Fibroblast of lung (primary cell): ENCODE data around the gene NPR2. TPM values are rescaled to one million over a fixed set of nuclear protein-coding genes. Genes with fewer than 3 reads are reported as not detected.

Experiments
- DNase-seq, 2 donors: peaks; one replicate each; pipeline versions ENCODE4 v3.0.0 to v3.0.0-alpha.2; 2010; ENCODE audit warnings: low read depth in 2 of 2
- H2AFZ ChIP-seq: 2 replicates; pipeline ENCODE4 v1.5.1; 2012; ENCODE audit warnings: low read length, control low read depth, inconsistent platforms
- H3K27ac ChIP-seq: 2 replicates; pipeline ENCODE4 v1.5.1; 2011; ENCODE audit warnings: low read length, control low read depth; ENCODE audit not compliant: insufficient read depth
- H3K27me3 ChIP-seq: 2 replicates; pipeline ENCODE4 v1.5.1; 2011; ENCODE audit warnings: mild to moderate bottlenecking, low read length; ENCODE audit not compliant: control insufficient read depth, insufficient read depth
- H3K36me3 ChIP-seq: 2 replicates; pipeline ENCODE4 v1.5.1; 2011; ENCODE audit warnings: low read length; ENCODE audit not compliant: control insufficient read depth, insufficient read depth
- H3K4me1 ChIP-seq: 2 replicates; pipeline ENCODE4 v1.5.1; 2011; ENCODE audit warnings: low read length; ENCODE audit not compliant: control insufficient read depth, insufficient read depth; ENCODE audit errors: extremely low read depth
- H3K4me2 ChIP-seq: 2 replicates; pipeline ENCODE4 v1.5.1; 2011; ENCODE audit warnings: low read length, control low read depth; ENCODE audit not compliant: insufficient read depth; ENCODE audit errors: extremely low read depth
- H3K4me3 ChIP-seq, 4 experiments: fragments of 200-600 bp in 1 of 4; sonication (generic) in 1 of 4; replicated peaks in 1 of 4; 2 replicates each; pipeline ENCODE4 v1.5.1; 2011 to 2016; ENCODE audit warnings: low read length in 4 of 4, low read depth in 3 of 4, mild to moderate bottlenecking in 3 of 4, control low read depth in 2 of 4, inconsistent platforms in 1 of 4, mixed read lengths in 1 of 4; ENCODE audit not compliant: insufficient read depth in 1 of 4; ENCODE audit errors: control extremely low read depth in 1 of 4
- H3K79me2 ChIP-seq: 2 replicates; pipeline ENCODE4 v1.5.1; 2012; ENCODE audit warnings: mild to moderate bottlenecking, low read length, inconsistent platforms; ENCODE audit not compliant: control insufficient read depth, insufficient read depth
- H3K9ac ChIP-seq: 2 replicates; pipeline ENCODE4 v1.5.1; 2011; ENCODE audit warnings: mild to moderate bottlenecking, low read length, control low read depth; ENCODE audit not compliant: insufficient read depth
- H3K9me3 ChIP-seq: 2 replicates; pipeline ENCODE4 v1.5.1; 2012; ENCODE audit warnings: low read depth, low read length; ENCODE audit not compliant: control insufficient read depth, insufficient read depth
- H4K20me1 ChIP-seq: 2 replicates; pipeline ENCODE4 v1.5.1; 2011; ENCODE audit warnings: low read length; ENCODE audit not compliant: control insufficient read depth, insufficient read depth; ENCODE audit errors: extremely low read depth
- CTCF ChIP-seq, 2 donors: IDR thresholded peaks in 1 of 2; conservative IDR thresholded peaks in 1 of 2; 1 replicate in 1 of 2; 2 replicates in 1 of 2; pipeline ENCODE4 v1.5.1; 2011 to 2012; ENCODE audit warnings: low read length in 2 of 2, control low read depth in 1 of 2, inconsistent platforms in 1 of 2, low read depth in 1 of 2, mild to moderate bottlenecking in 1 of 2
- EZH2 ChIP-seq: IDR thresholded peaks from 2 replicates; pipeline ENCODE4 v1.5.1; 2012; ENCODE audit warnings: low read length, control low read depth, mild to moderate bottlenecking; ENCODE audit errors: missing control alignments
- polyA plus RNA-seq, 2 donors: library from polyadenylated mRNA; depleted of rRNA in 1 of 2; stranded (reverse) in 1 of 2; unstranded in 1 of 2; fragments of >200 nt; gene quantifications; 2 replicates each; pipeline ENCODE4 v1.2.1, GENCODE V29; 2011 to 2012; ENCODE audit warnings: missing spikeins in 1 of 2
- total RNA-seq: library from RNA; depleted of rRNA; stranded (reverse); fragments of >200 nt; gene quantifications from 2 replicates; pipeline ENCODE4 v1.2.1, GENCODE V29; 2014

Gene NPR2
- total and polyA plus RNA-seq, 2 donors (not counting 1 experiment from before 2014, with no cell fraction given), result 26.3 to 47.4 TPM

- H2AFZ ChIP-seq, result no peak overlapping the region
- no peak overlapping the region for H3K4me3 ChIP-seq
- no peak overlapping the region for H3K4me2 ChIP-seq
- no peak for TF ChIP-seq CTCF (conservative IDR thresholded peaks at IDR 0.05 in 1 of 2, IDR thresholded peaks at IDR 0.05 in 1 of 2; ENCODE audit: low read depth in 1 of 2, low read length in 2 of 2)
- no peak for TF ChIP-seq EZH2
- no peak overlapping the region for H3K27ac ChIP-seq
- no peaks in the 10 kb centered on the region for H4K20me1 ChIP-seq
- no peaks in the 10 kb centered on the region for H3K79me2 ChIP-seq
- peak; percentile 56 to 63 for DNase-seq
- H3K9ac ChIP-seq, result no peak overlapping the region
- no peaks in the 10 kb centered on the region for H3K27me3 ChIP-seq
- no peaks in the 10 kb centered on the region for H3K36me3 ChIP-seq
- H3K9me3 ChIP-seq, result no peaks in the 10 kb centered on the region
- peaks cover 5% of the 10 kb centered on the region for H3K4me1 ChIP-seq
These were observed 36.1 kb downstream of the NPR2 start for GRCh38 chr9:35827486-35827885.

GRCh38 chr9:35828716-35829083 is 37.3 kb downstream of the NPR2 start, which contains the start of gene FAM221B:
Gene FAM221B (minus strand): TSS chr9:35828732. CDS start chr9:35826161, 2,571 bp downstream.
- peak within 1 kb of the TSS; percentile 73 for H3K27ac ChIP-seq
- DNase-seq, result no peak

GRCh38 chr9:35829084-35829763 is 37.8 kb downstream of the NPR2 start, which contains the start of gene TMEM8B:
Gene TMEM8B (plus strand): TSS chr9:35829228. CDS start chr9:35829448, 220 bp downstream.
- H2AFZ ChIP-seq, result peak within 1 kb of the TSS; percentile 99
- TF ChIP-seq CTCF (conservative IDR thresholded peaks at IDR 0.05 in 1 of 2, IDR thresholded peaks at IDR 0.05 in 1 of 2; ENCODE audit: low read depth in 1 of 2, low read length in 2 of 2), result no peak
- TF ChIP-seq EZH2, result no peak
- peak; percentile 89 to 90 for DNase-seq

More at GRCh38 chr9:35828716-35829083, 37.3 kb downstream of the NPR2 start, which contains the start of gene FAM221B:
- H3K9me3 ChIP-seq, result no peaks in the 10 kb centered on the region
- no peaks in the 10 kb centered on the region for H3K27me3 ChIP-seq
- peak within 1 kb of the TSS; percentile 99 for H2AFZ ChIP-seq
- peaks cover 5% of the 10 kb centered on the region for H3K4me1 ChIP-seq
- H3K79me2 ChIP-seq, result no peaks in the 10 kb centered on the region
- H3K4me3 ChIP-seq, result peak within 1 kb of the TSS; percentile 74 to 82 (median 78)
- TF ChIP-seq EZH2 (no peak), CTCF (conservative IDR thresholded peaks at IDR 0.05 in 1 of 2, IDR thresholded peaks at IDR 0.05 in 1 of 2; ENCODE audit: low read depth in 1 of 2, low read length in 2 of 2) (no peak)
- no peaks in the 10 kb centered on the region for H3K36me3 ChIP-seq
- peak within 1 kb of the TSS; percentile 82 for H3K9ac ChIP-seq
- no peaks in the 10 kb centered on the region for H4K20me1 ChIP-seq
- H3K4me2 ChIP-seq, result peak within 1 kb of the TSS; percentile 95

More at GRCh38 chr9:35829084-35829763, 37.8 kb downstream of the NPR2 start, which contains the start of gene TMEM8B:
- Histone ChIP-seq H3K9ac (peak within 1 kb of the TSS; percentile 82), H3K4me1 (peaks cover 5% of the 10 kb centered on the region), H3K79me2 (no peaks in the 10 kb centered on the region), H4K20me1 (no peaks in the 10 kb centered on the region), H3K4me3 (peak within 1 kb of the TSS; percentile 74 to 82 (median 78)), H3K27me3 (no peaks in the 10 kb centered on the region), H3K9me3 (no peaks in the 10 kb centered on the region), H3K4me2 (peak within 1 kb of the TSS; percentile 95), H3K27ac (peak within 1 kb of the TSS; percentile 73), H3K36me3 (no peaks in the 10 kb centered on the region)
